Astrocyte (in vitro differentiated cells and primary cell): ENCODE results near the gene AMFR. TPM values are rescaled to one million over a fixed set of nuclear protein-coding genes. Genes with fewer than 3 reads are reported as not detected.

Source experiments
- DNase-seq: peaks from one replicate; pipeline ENCODE4 v3.0.0-alpha.2; 2010; ENCODE audit warnings: low read depth
- FAIRE-seq: peaks from 2 replicates; lab custom pipeline; 2011; peaks lifted over from hg19 to GRCh38; lab: Jason Lieb, UNC
- H2AFZ ChIP-seq: 2 replicates; pipeline ENCODE4 v1.6.0; 2012; ENCODE audit warnings: low read depth, low read length, inconsistent platforms
- H3K27ac ChIP-seq: 2 replicates; pipeline ENCODE4 v1.5.1; 2011; ENCODE audit warnings: low read depth, low read length, inconsistent platforms
- H3K27me3 ChIP-seq: 2 replicates; pipeline ENCODE4 v1.6.0; 2011; ENCODE audit warnings: low read length, inconsistent platforms; ENCODE audit not compliant: insufficient read depth
- H3K36me3 ChIP-seq: 2 replicates; pipeline ENCODE4 v1.5.1; 2011; ENCODE audit warnings: low read length, inconsistent platforms; ENCODE audit not compliant: insufficient read depth
- H3K4me1 ChIP-seq: 2 replicates; pipeline ENCODE4 v1.5.1; 2011; ENCODE audit warnings: low read length, inconsistent platforms; ENCODE audit not compliant: insufficient read depth
- H3K4me2 ChIP-seq: 2 replicates; pipeline ENCODE4 v1.6.0; 2012; ENCODE audit warnings: low read length, inconsistent platforms
- H3K4me3 ChIP-seq: 2 replicates; pipeline ENCODE4 v1.5.1; 2011; ENCODE audit warnings: low read depth, mild to moderate bottlenecking, low read length, inconsistent platforms; ENCODE audit not compliant: insufficient read depth
- H3K79me2 ChIP-seq: 2 replicates; pipeline ENCODE4 v1.6.0; 2012; ENCODE audit warnings: mild to moderate bottlenecking, low read length, inconsistent platforms; ENCODE audit not compliant: insufficient read depth
- H3K9ac ChIP-seq: 2 replicates; pipeline ENCODE4 v1.6.0; 2012; ENCODE audit warnings: mild to moderate bottlenecking, low read length, inconsistent platforms
- H3K9me3 ChIP-seq: 2 replicates; pipeline ENCODE4 v1.5.1; 2012; ENCODE audit warnings: low read depth, mild to moderate bottlenecking, low read length, inconsistent platforms; ENCODE audit not compliant: insufficient read depth
- H4K20me1 ChIP-seq: 2 replicates; pipeline ENCODE4 v1.6.0; 2012; ENCODE audit warnings: low read length, inconsistent platforms; ENCODE audit not compliant: insufficient read depth
- H3K27ac Mint-ChIP-seq: one replicate; pipeline ENCODE4 v1.8.0; 2021; ENCODE audit warnings: mild to moderate bottlenecking, mixed read lengths; ENCODE audit not compliant: unreplicated experiment
- H3K27me3 Mint-ChIP-seq: one replicate; pipeline ENCODE4 v1.8.0; 2021; ENCODE audit warnings: low read depth, mixed read lengths; ENCODE audit not compliant: unreplicated experiment
- H3K36me3 Mint-ChIP-seq: one replicate; pipeline ENCODE4 v1.8.0; 2021; ENCODE audit warnings: low read depth, mixed read lengths; ENCODE audit not compliant: unreplicated experiment
- H3K4me1 Mint-ChIP-seq: one replicate; pipeline ENCODE4 v1.8.0; 2021; ENCODE audit warnings: low read depth, mixed read lengths; ENCODE audit not compliant: unreplicated experiment
- H3K4me3 Mint-ChIP-seq: one replicate; pipeline ENCODE4 v1.8.0; 2021; ENCODE audit warnings: mild to moderate bottlenecking, moderate library complexity, mixed read lengths; ENCODE audit not compliant: unreplicated experiment
- H3K9me3 Mint-ChIP-seq: one replicate; pipeline ENCODE4 v1.8.0; 2021; ENCODE audit warnings: mild to moderate bottlenecking, mixed read lengths; ENCODE audit not compliant: unreplicated experiment
- CTCF ChIP-seq: IDR thresholded peaks from 2 replicates; pipeline ENCODE4 v1.5.1; 2011; ENCODE audit warnings: low read depth, mild to moderate bottlenecking, inconsistent platforms, low read length, moderate library complexity; ENCODE audit not compliant: insufficient read depth
- EZH2 ChIP-seq: IDR thresholded peaks from 2 replicates; pipeline ENCODE4 v1.6.1; 2012; ENCODE audit warnings: mild to moderate bottlenecking, low read length, inconsistent platforms; ENCODE audit not compliant: insufficient read depth
- total RNA-seq: library from RNA; stranded (reverse); gene quantifications from 2 replicates; pipeline ENCODE4 v1.2.1, GENCODE V29; 2021

The AMFR gene
- total RNA-seq, 1 donor from 2014 or later: 86.2 TPM

GRCh38 chr16:56348168-56349085, 76.9 kb downstream of the AMFR start:
- Mint-ChIP-seq H3K27ac (no peak overlapping the region), H3K4me3 (no peak overlapping the region), H3K36me3 (no peaks in the 10 kb centered on the region), H3K4me1 (no peaks in the 10 kb centered on the region), H3K9me3 (no peaks in the 10 kb centered on the region), H3K27me3 (peaks cover 27% of the 10 kb centered on the region)
- Histone ChIP-seq H4K20me1 (no peaks in the 10 kb centered on the region), H3K9ac (no peak overlapping the region), H3K36me3 (no peaks in the 10 kb centered on the region), H2AFZ (no peak overlapping the region), H3K27me3 (no peaks in the 10 kb centered on the region), H3K4me3 (no peak overlapping the region), H3K4me1 (no peaks in the 10 kb centered on the region), H3K4me2 (no peak overlapping the region), H3K9me3 (no peaks in the 10 kb centered on the region), H3K79me2 (no peaks in the 10 kb centered on the region), H3K27ac (no peak overlapping the region)
- no peak for TF ChIP-seq CTCF
- TF ChIP-seq EZH2: no peak
- DNase-seq (no peak), FAIRE-seq (no peak)

GRCh38 chr16:56347670-56348069, 77.7 kb downstream of the AMFR start:
- FAIRE-seq (no peak), DNase-seq (no peak)
- Histone ChIP-seq H3K9me3 (no peaks in the 10 kb centered on the region), H4K20me1 (no peaks in the 10 kb centered on the region), H3K9ac (no peak overlapping the region), H3K4me3 (no peak overlapping the region), H3K27ac (no peak overlapping the region), H3K36me3 (no peaks in the 10 kb centered on the region), H3K79me2 (no peaks in the 10 kb centered on the region), H3K27me3 (no peaks in the 10 kb centered on the region), H3K4me1 (no peaks in the 10 kb centered on the region), H3K4me2 (no peak overlapping the region), H2AFZ (no peak overlapping the region)
- H3K27me3 Mint-ChIP-seq: peaks cover 27% of the 10 kb centered on the region
- H3K4me3 Mint-ChIP-seq: no peak overlapping the region
- H3K36me3 Mint-ChIP-seq: no peaks in the 10 kb centered on the region
- no peaks in the 10 kb centered on the region for H3K9me3 Mint-ChIP-seq
- no peaks in the 10 kb centered on the region for H3K4me1 Mint-ChIP-seq
- TF ChIP-seq CTCF: no peak
- no peak for TF ChIP-seq EZH2
- no peak overlapping the region for H3K27ac Mint-ChIP-seq

- no peaks in the 10 kb centered on the region for H3K36me3 Mint-ChIP-seq
- H3K36me3 ChIP-seq: no peaks in the 10 kb centered on the region
- no peak overlapping the region for H2AFZ ChIP-seq
- TF ChIP-seq EZH2: no peak
- no peak for TF ChIP-seq CTCF
- H3K4me3 ChIP-seq: no peak overlapping the region
- no peaks in the 10 kb centered on the region for H3K79me2 ChIP-seq
- H3K27me3 Mint-ChIP-seq: peaks cover 25% of the 10 kb centered on the region
- DNase-seq: no peak
- no peak overlapping the region for H3K9ac ChIP-seq
- H3K4me2 ChIP-seq: no peak overlapping the region
- H3K4me1 ChIP-seq: no peaks in the 10 kb centered on the region
- H3K4me3 Mint-ChIP-seq: no peak overlapping the region
- no peaks in the 10 kb centered on the region for H3K4me1 Mint-ChIP-seq
- H3K27ac ChIP-seq: no peak overlapping the region
- H4K20me1 ChIP-seq: no peaks in the 10 kb centered on the region
- H3K9me3 Mint-ChIP-seq: no peaks in the 10 kb centered on the region
- no peak for FAIRE-seq
- H3K9me3 ChIP-seq: no peaks in the 10 kb centered on the region
- no peaks in the 10 kb centered on the region for H3K27me3 ChIP-seq
- no peak overlapping the region for H3K27ac Mint-ChIP-seq
These were observed 78.2 kb downstream of the AMFR start for GRCh38 chr16:56347166-56347565.
